Measurements from ENCODE around the gene LPAR1. TPM values are rescaled to one million over a fixed set of nuclear protein-coding genes. Genes with fewer than 3 reads are reported as not detected.

LPAR1 gene
- total RNA-seq, 1 experiment from 2014 or later, result 11.0 TPM

- intact Hi-C loops (cut with micrococcal nuclease; ENCODE audit: unreplicated experiment), result no loop called here
- H3K9me3 ChIP-seq (ENCODE audit: control insufficient read depth, insufficient read depth, low read depth, low read length), result no peaks in the 10 kb centered on the region
- DNase-seq (ENCODE audit: low read depth, low spot score), result no peak
- H3K27me3 ChIP-seq (ENCODE audit: control insufficient read depth, insufficient read depth, low read length), result no peaks in the 10 kb centered on the region
- H3K4me3 ChIP-seq (ENCODE audit: low read depth in 2 of 2, low read length in 2 of 2), result no peak overlapping the region
- no peaks in the 10 kb centered on the region for H3K4me1 ChIP-seq (ENCODE audit: control insufficient read depth, insufficient read depth, low read length)
- ChIA-PET CTCF (no interaction called here), POLR2A (no interaction called here)
- in situ Hi-C loops (cut with HindIII; ENCODE audit: low pct_unique_long_range_greater_than_20kb, low sequenced_read_pairs), result no loop called here
- no peak overlapping the region for H3K27ac ChIP-seq (ENCODE audit: low read length)
- BruUV-seq (replicated peaks), result no TSS peak
- no peak for ATAC-seq
- no peaks in the 10 kb centered on the region for H3K36me3 ChIP-seq (ENCODE audit: control insufficient read depth, insufficient read depth, low read length)
- TF ChIP-seq POLR2AphosphoS5 (IDR thresholded peaks at IDR 0.05; ENCODE audit: low read depth, low read length), result no peak
- TF ChIP-seq CTCF (IDR thresholded peaks at IDR 0.05), result no peak
- TF ChIP-seq SIN3A (IDR thresholded peaks at IDR 0.05; ENCODE audit: borderline replicate concordance, insufficient read depth, low read depth, low read length), result no peak
These were observed 62.3 kb downstream of the LPAR1 start for GRCh38 chr9:110975969-110976368.

GRCh38 chr9:110975278-110975677 is 63.0 kb downstream of the LPAR1 start:
- Histone ChIP-seq H3K9me3 (ENCODE audit: control insufficient read depth, insufficient read depth, low read depth, low read length) (no peaks in the 10 kb centered on the region), H3K4me1 (ENCODE audit: control insufficient read depth, insufficient read depth, low read length) (no peaks in the 10 kb centered on the region), H3K36me3 (ENCODE audit: control insufficient read depth, insufficient read depth, low read length) (no peaks in the 10 kb centered on the region), H3K27ac (ENCODE audit: low read length) (no peak overlapping the region), H3K4me3 (ENCODE audit: low read depth in 2 of 2, low read length in 2 of 2) (no peak overlapping the region), H3K27me3 (ENCODE audit: control insufficient read depth, insufficient read depth, low read length) (no peaks in the 10 kb centered on the region)
- intact Hi-C loops (cut with micrococcal nuclease; ENCODE audit: unreplicated experiment) (no loop called here), in situ Hi-C loops (cut with HindIII; ENCODE audit: low pct_unique_long_range_greater_than_20kb, low sequenced_read_pairs) (no loop called here)
- CTCF ChIA-PET, result no interaction called here
- no TSS peak for BruUV-seq (replicated peaks)
- POLR2A ChIA-PET, result no interaction called here
- ATAC-seq (no peak), DNase-seq (ENCODE audit: low read depth, low spot score) (no peak)
- no peak for TF ChIP-seq SIN3A (IDR thresholded peaks at IDR 0.05; ENCODE audit: borderline replicate concordance, insufficient read depth, low read depth, low read length)
- no peak for TF ChIP-seq REST (IDR thresholded peaks at IDR 0.05; ENCODE audit: insufficient read depth in 1 of 2, low read depth in 2 of 2, low read length in 1 of 2)
- no peak for TF ChIP-seq POLR2AphosphoS5 (IDR thresholded peaks at IDR 0.05; ENCODE audit: low read depth, low read length)
- TF ChIP-seq CTCF (IDR thresholded peaks at IDR 0.05), result no peak
- no peak for TF ChIP-seq TCF7L2 (IDR thresholded peaks at IDR 0.05; ENCODE audit: low read depth, low read length)

All from Panc1 (cell line).